Renal pelvis (tissue), 4 donors: ENCODE data around the gene DENND4A. TPM values are rescaled to one million over a fixed set of nuclear protein-coding genes. Genes with fewer than 3 reads are reported as not detected.
"Not testable (repeated sequence)": the region's sequence is repeated elsewhere in the genome, so short reads cannot be mapped to it uniquely, and the experiment has no call there.

ENCODE experiments used
- DNase-seq: peaks from one replicate; pipeline ENCODE4 v3.0.0-alpha.2; 2013
- polyA plus RNA-seq, 3 donors: library from polyadenylated mRNA; unstranded; fragments of 120-200 nt; gene quantifications; one replicate each; pipeline ENCODE4 v1.2.1, GENCODE V29; 2013; ENCODE audit not compliant: insufficient read length in 3 of 3

DENND4A gene
- polyA plus RNA-seq, 3 donors = 13.3 to 19.6 (median 15.4) TPM

GRCh38 chr15:65759441-65759840 is 32.7 kb downstream of the DENND4A start:
- no peak for DNase-seq

GRCh38 chr15:65758242-65758641 is 33.9 kb downstream of the DENND4A start:
- no peak for DNase-seq

GRCh38 chr15:65757256-65757655 is 34.8 kb downstream of the DENND4A start:
- DNase-seq = no peak

GRCh38 chr15:65752151-65752700 is 39.9 kb downstream of the DENND4A start:
- no peak for DNase-seq

GRCh38 chr15:65751431-65751830 is 40.7 kb downstream of the DENND4A start:
- no peak for DNase-seq

GRCh38 chr15:65747265-65747664 is 44.8 kb downstream of the DENND4A start:
- DNase-seq = no peak

GRCh38 chr15:65743637-65744252 is 48.3 kb downstream of the DENND4A start:
- DNase-seq = no peak

- no peak for DNase-seq
Measured at GRCh38 chr15:65740148-65740547, 51.9 kb downstream of the DENND4A start.

- no peak for DNase-seq
Measured at GRCh38 chr15:65738649-65739048, 53.4 kb downstream of the DENND4A start.

- not testable (repeated sequence) for DNase-seq
Measured at GRCh38 chr15:65733599-65733998, 58.5 kb downstream of the DENND4A start.

GRCh38 chr15:65732698-65733097 is 59.4 kb downstream of the DENND4A start:
- DNase-seq = no peak

GRCh38 chr15:65731926-65732325 is 60.2 kb downstream of the DENND4A start:
- DNase-seq = no peak

GRCh38 chr15:65730549-65731172 is 61.4 kb downstream of the DENND4A start:
- no peak for DNase-seq

- no peak for DNase-seq
Measured at GRCh38 chr15:65724464-65725215, 67.5 kb downstream of the DENND4A start.

GRCh38 chr15:65723876-65724275 is 68.2 kb downstream of the DENND4A start:
- DNase-seq = no peak

- DNase-seq = no peak
Measured at GRCh38 chr15:65722191-65722590, 69.9 kb downstream of the DENND4A start.

- DNase-seq = no peak
Measured at GRCh38 chr15:65712415-65712814, 79.7 kb downstream of the DENND4A start.

GRCh38 chr15:65695081-65695480 is 97.0 kb downstream of the DENND4A start:
- DNase-seq = no peak

GRCh38 chr15:65690778-65691177 is 101.3 kb downstream of the DENND4A start:
- no peak for DNase-seq

- no peak for DNase-seq
Measured at GRCh38 chr15:65690173-65690572, 101.9 kb downstream of the DENND4A start.

- DNase-seq = no peak
Measured at GRCh38 chr15:65688462-65688861, 103.6 kb downstream of the DENND4A start.

GRCh38 chr15:65682404-65682911 is 109.6 kb downstream of the DENND4A start:
- DNase-seq = no peak

GRCh38 chr15:65680544-65680943 is 111.5 kb downstream of the DENND4A start:
- DNase-seq = no peak
